K562 (cell line): Measurements from ENCODE around the gene RAP1A. TPM values are rescaled to one million over a fixed set of nuclear protein-coding genes. Genes with fewer than 3 reads are reported as not detected.
A peak's percentile ranks its signal among the peaks of the same experiment; 100 is the strongest.

Experiments
- ATAC-seq: fragments of 200-7000 bp; cut with Tn5 transposase; 3 replicates; pipeline ENCODE4 v1.9.1; 2020; ENCODE audit warnings: moderate library complexity
- BruUV-seq: library from RNA; stranded (reverse); fragments of 400-500 nt; replicated peaks from 2 replicates; lab custom pipeline; 2021; lab: Mats Ljungman, UMichigan
- CTCF ChIA-PET: fragments of 300-600 bp; formaldehyde crosslinking; extraction: SDS; loops from one replicate; lab custom pipeline; 2021; ENCODE audit warnings: low intra/inter-chr PET ratio; lab: Yijun Ruan, JAX
- POLR2A ChIA-PET: fragments of 300-600, 350-650 bp; sonication (Branson Sonifier 250); formaldehyde crosslinking; extraction: SDS; loops from one replicate; lab custom pipeline; 2021; ENCODE audit warnings: antibody characterized with exemption, inconsistent platforms; lab: Yijun Ruan, JAX
- DNase-seq, 4 experiments: peaks; one replicate each; pipeline versions ENCODE4 v3.0.0 to v3.0.0-alpha.2; 2011 to 2018; ENCODE audit warnings: low spot score in 3 of 4, mixed read lengths in 3 of 4; ENCODE audit errors: extremely low read depth in 1 of 4
- FAIRE-seq: peaks from 2 replicates; lab custom pipeline; 2011; peaks lifted over from hg19 to GRCh38; lab: Jason Lieb, UNC
- H2AFZ ChIP-seq: 2 replicates; pipeline ENCODE4 v1.6.0; 2011; ENCODE audit warnings: low read depth, low read length, control low read depth, inconsistent platforms
- H3K27ac ChIP-seq: fragments of 200-600 bp; 3 replicates; pipeline ENCODE4 v1.8.0; 2011; ENCODE audit warnings: low read depth, mild to moderate bottlenecking, control low read depth, inconsistent platforms, low read length, moderate library complexity, mixed read lengths; ENCODE audit errors: extremely low read depth
- H3K27me3 ChIP-seq, 2 experiments: fragments of 300-600 bp in 1 of 2; 2 replicates in 1 of 2; 3 replicates in 1 of 2; pipeline versions ENCODE4 v1.6.0 to v1.8.0; 2011; ENCODE audit warnings: inconsistent platforms in 2 of 2, low read length in 2 of 2, mild to moderate bottlenecking in 1 of 2, mixed read lengths in 1 of 2, moderate library complexity in 1 of 2; ENCODE audit not compliant: control insufficient read depth in 2 of 2, insufficient read depth in 2 of 2
- H3K36me3 ChIP-seq: fragments of 300-600 bp; 3 replicates; pipeline ENCODE4 v1.8.0; 2011; ENCODE audit warnings: mild to moderate bottlenecking, low read length, inconsistent platforms; ENCODE audit not compliant: control insufficient read depth, insufficient read depth
- H3K4me1 ChIP-seq, 2 experiments: fragments of 200-600 bp in 1 of 2; replicated peaks in 1 of 2; 2 replicates in 1 of 2; 3 replicates in 1 of 2; pipeline versions ENCODE4 v1.5.1 to v1.8.0; 2011; ENCODE audit warnings: inconsistent platforms in 2 of 2, low read length in 2 of 2, mild to moderate bottlenecking in 1 of 2, mixed read lengths in 1 of 2, moderate library complexity in 1 of 2; ENCODE audit not compliant: control insufficient read depth in 2 of 2, insufficient read depth in 2 of 2
- H3K4me2 ChIP-seq: 2 replicates; pipeline ENCODE4 v1.6.1; 2011; ENCODE audit warnings: low read length, control low read depth, inconsistent platforms, mixed read lengths; ENCODE audit not compliant: insufficient read depth
- H3K4me3 ChIP-seq: fragments of 200-600 bp; sonication (generic), shearing (Covaris generic); 2 replicates; pipeline ENCODE4 v1.5.1; 2016; ENCODE audit warnings: control low read depth, inconsistent platforms
- H3K79me2 ChIP-seq: fragments of 200-600 bp; 3 replicates; pipeline ENCODE4 v1.8.0; 2011; ENCODE audit warnings: low read length, inconsistent platforms; ENCODE audit not compliant: control insufficient read depth, insufficient read depth
- H3K9ac ChIP-seq, 2 experiments: 2 replicates each; pipeline versions ENCODE4 v1.6.0 to v1.6.1; 2011; ENCODE audit warnings: low read depth in 2 of 2, low read length in 2 of 2, control low read depth in 1 of 2, inconsistent platforms in 1 of 2, mild to moderate bottlenecking in 1 of 2, mixed read lengths in 1 of 2; ENCODE audit not compliant: insufficient read depth in 1 of 2
- H3K9me1 ChIP-seq: one replicate; pipeline ENCODE4 v1.6.0; 2011; ENCODE audit warnings: inconsistent platforms, mild to moderate bottlenecking, low read length, moderate library complexity; ENCODE audit not compliant: control insufficient read depth, insufficient read depth
- H3K9me3 ChIP-seq: replicated peaks from 2 replicates; pipeline ENCODE4 v1.5.1; 2011; ENCODE audit warnings: low read depth, low read length, inconsistent platforms; ENCODE audit not compliant: control insufficient read depth, insufficient read depth
- H4K20me1 ChIP-seq: replicated peaks from 2 replicates; pipeline ENCODE4 v1.6.1; 2011; ENCODE audit warnings: low read length, inconsistent platforms, mixed read lengths; ENCODE audit not compliant: control insufficient read depth, insufficient read depth
- CBFA2T2 ChIP-seq: fragments of 450-650 bp; conservative IDR thresholded peaks from 2 replicates; pipeline ENCODE4 v1.6.1; 2017; ENCODE audit warnings: mild to moderate bottlenecking
- CBFA2T3 ChIP-seq: fragments of 450-650 bp; IDR thresholded peaks from 2 replicates; pipeline ENCODE4 v1.6.1; 2017
- CREM ChIP-seq: IDR thresholded peaks from 2 replicates; pipeline ENCODE4 v1.6.1; 2014; ENCODE audit warnings: antibody characterized with exemption, low read depth
- CSDE1 ChIP-seq, 2 experiments: fragments of 450-650 bp; IDR thresholded peaks; 2 replicates each; pipeline ENCODE4 v1.6.1; 2016; ENCODE audit warnings: mild to moderate bottlenecking in 1 of 2
- ELF2 ChIP-seq: fragments of 250-450 bp; sonication (Bioruptor Pico); IDR thresholded peaks from 2 replicates; pipeline ENCODE4 v1.5.0; 2021; ENCODE audit warnings: mild to moderate bottlenecking
- EP300 ChIP-seq: IDR thresholded peaks from 2 replicates; pipeline ENCODE4 v1.6.1; 2012; ENCODE audit warnings: low read length, improper control_type of control experiment
- GATA2 ChIP-seq: sonication (generic); formaldehyde crosslinking; IDR thresholded peaks from 2 replicates; pipeline ENCODE4 v1.4.0; 2020; ENCODE audit warnings: mild to moderate bottlenecking, missing genetic modification reagents
- HDAC2 ChIP-seq: fragments of 450-650 bp; IDR thresholded peaks from 2 replicates; pipeline ENCODE4 v1.6.1; 2016; ENCODE audit warnings: mild to moderate bottlenecking
- KDM1A ChIP-seq, 2 experiments: fragments of 450-650 bp; IDR thresholded peaks; 2 replicates each; pipeline ENCODE4 v1.6.1; 2016; ENCODE audit warnings: mild to moderate bottlenecking in 2 of 2
- MAX ChIP-seq: sonication (generic); formaldehyde crosslinking; IDR thresholded peaks from 2 replicates; pipeline ENCODE4 v1.9.0; 2022; ENCODE audit warnings: mild to moderate bottlenecking, missing genetic modification reagents
- MNT ChIP-seq, 2 experiments: fragments of 450-650 bp; conservative IDR thresholded peaks; 2 replicates each; pipeline ENCODE4 v1.6.1; 2017; ENCODE audit warnings: mild to moderate bottlenecking in 2 of 2, moderate library complexity in 2 of 2
- NCOR1 ChIP-seq: fragments of 450-650 bp; IDR thresholded peaks from 2 replicates; pipeline ENCODE4 v1.6.1; 2016; ENCODE audit warnings: mild to moderate bottlenecking, moderate library complexity
- PML ChIP-seq: IDR thresholded peaks from 2 replicates; pipeline ENCODE4 v1.6.1; 2012; ENCODE audit warnings: low read length, inconsistent platforms
- RBFOX2 ChIP-seq: fragments of 200-400 bp; formaldehyde crosslinking; IDR thresholded peaks from 2 replicates; pipeline ENCODE4 v1.6.1; 2017; ENCODE audit warnings: low read depth, mild to moderate bottlenecking, low read length, moderate library complexity
- TCF3 ChIP-seq: sonication (generic); formaldehyde crosslinking; IDR thresholded peaks from 2 replicates; pipeline ENCODE4 v1.4.0; 2020; ENCODE audit warnings: mild to moderate bottlenecking, missing genetic modification reagents
- TEAD1 ChIP-seq, 2 experiments: fragments of 450-650 bp in 1 of 2; sonication (generic) in 1 of 2; formaldehyde crosslinking; IDR thresholded peaks; 2 replicates each; pipeline versions ENCODE4 v1.4.0 to v1.8.0; 2020 to 2022; ENCODE audit warnings: mild to moderate bottlenecking in 2 of 2, missing genetic modification reagents in 1 of 2
- TEAD4 ChIP-seq, 2 experiments: sonication (generic) in 1 of 2; formaldehyde crosslinking in 1 of 2; IDR thresholded peaks; 2 replicates each; pipeline versions ENCODE4 v1.6.1 to v1.8.0; 2012 to 2022; ENCODE audit warnings: borderline replicate concordance in 1 of 2, inconsistent platforms in 1 of 2, low read length in 1 of 2, mild to moderate bottlenecking in 1 of 2, missing genetic modification reagents in 1 of 2
- XRCC5 ChIP-seq: fragments of 200-400 bp; formaldehyde crosslinking; IDR thresholded peaks from 2 replicates; pipeline ENCODE4 v1.6.1; 2017; ENCODE audit warnings: low read depth, mild to moderate bottlenecking, low read length
- ZC3H11A ChIP-seq: IDR thresholded peaks from 2 replicates; pipeline ENCODE4 v1.6.1; 2012; ENCODE audit warnings: low read depth, low read length, improper control_type of control experiment
- ZNF121 ChIP-seq: sonication (generic); formaldehyde crosslinking; conservative IDR thresholded peaks from 2 replicates; pipeline ENCODE4 v1.8.0; 2022; ENCODE audit warnings: missing genetic modification reagents
- ZNF384 ChIP-seq: IDR thresholded peaks from 2 replicates; pipeline ENCODE4 v1.6.1; 2012; ENCODE audit warnings: low read depth, low read length, improper control_type of control experiment
- ZNF655 ChIP-seq: fragments of 250-450 bp; sonication (Bioruptor Pico); IDR thresholded peaks from 2 replicates; pipeline ENCODE4 v1.5.0; 2021
- ZNF764 ChIP-seq: fragments of 250-450 bp; sonication (Bioruptor Pico); IDR thresholded peaks from 2 replicates; pipeline ENCODE4 v1.4.0; 2020; ENCODE audit warnings: low read depth, mild to moderate bottlenecking, moderate library complexity
- WGBS: fragments of 100-300 bp; shearing (Covaris generic); methylation state at CpG from one replicate; pipeline ENCODE4 v1.1.6; 2016; ENCODE audit warnings: low coverage, mixed read lengths; ENCODE audit not compliant: insufficient coverage; ENCODE audit errors: missing lambda C conversion rate; 5-methylcytosine and 5-hydroxymethylcytosine counted together
- in situ Hi-C: fragments of 300-500 bp; cut with MboI; formaldehyde crosslinking; loops from 4 replicates; pipeline ENCODE4 v1.15.0; 2018; ENCODE audit warnings: inconsistent platforms, mixed read lengths
- intact Hi-C: fragments of 100-400 bp; cut with micrococcal nuclease; formaldehyde crosslinking; loops from 2 replicates; pipeline ENCODE4 v1.14.2; 2022
- polyA plus RNA-seq, 8 experiments: library from polyadenylated mRNA; depleted of rRNA in 4 of 8; stranded (reverse) in 5 of 8; unstranded in 3 of 8; fragments of >200 nt; fragmentation: Nextera tagmentation in 2 of 8; fragmentation: Illumina TruSeq in 1 of 8; extraction: Ambion mirVana in 2 of 8; extraction: Trizol in 1 of 8; gene quantifications; 2 replicates each; pipeline versions ENCODE4 v1.2.1 to v1.2.3, GENCODE V29; 2011 to 2014; ENCODE audit warnings: inconsistent platforms in 1 of 8, missing spikeins in 1 of 8
- total RNA-seq, 7 experiments: library from RNA; depleted of rRNA in 6 of 7; stranded (reverse); fragments of >200 nt in 6 of 7; fragmentation: Illumina TruSeq in 2 of 7; extraction: Trizol in 2 of 7; gene quantifications; 2 replicates each; pipeline versions ENCODE4 v1.2.1 to v1.2.3, GENCODE V29; 2011 to 2021; ENCODE audit warnings: low replicate concordance in 1 of 7

RAP1A gene
- total and polyA plus RNA-seq, 9 of the 15 experiments (the other 6 are each of a cell fraction or from before 2014, with no cell fraction given), result 13.4 to 86.2 (median 32.5) TPM

DNA sequence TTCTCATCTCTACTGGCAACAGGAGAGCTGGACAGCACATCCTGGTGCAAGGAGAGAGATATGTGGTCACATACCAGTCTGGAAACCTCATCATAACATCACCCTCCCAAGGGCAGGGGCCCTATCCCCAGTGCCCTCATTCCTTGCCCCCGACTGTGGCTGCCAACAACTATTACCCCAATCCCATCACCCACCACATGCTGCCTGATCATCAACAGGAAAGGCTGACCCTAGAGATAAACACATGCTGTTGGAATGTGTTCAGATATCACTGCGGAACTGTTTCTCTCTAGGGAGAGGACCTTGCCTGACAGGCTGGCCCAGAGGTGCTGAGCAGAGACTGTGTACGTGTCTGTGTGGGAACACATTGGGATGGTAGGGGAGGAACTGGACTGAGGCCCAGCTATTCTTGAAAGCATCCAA lies 124.1 kb downstream of the RAP1A start:
- DNase-seq, result peak in 1 of 4 experiments; percentile 46
- no peak for ATAC-seq
- TF ChIP-seq RBFOX2, result no peak
- TF ChIP-seq MAX (CRISPR knock-in tag), result peak; percentile 46; the same call in 1 of the 2 replicates
- TF ChIP-seq HDAC2, result no peak
- no peak for TF ChIP-seq XRCC5
- peak in 1 of 2 experiments; percentile 89; a peak in 2 of 4 replicates for TF ChIP-seq TEAD1 (CRISPR knock-in tag; IDR thresholded peaks at IDR 0.05)
- no peak for TF ChIP-seq CSDE1 (IDR thresholded peaks at IDR 0.05)
- no peak for TF ChIP-seq PML
- peak; percentile 21; the same call in 1 of the 2 replicates for TF ChIP-seq EP300
- 0 out of 4 replicates have a peak, but pooled peaks of 1 of the 2 experiments have one; percentile 29 for TF ChIP-seq MNT (conservative IDR thresholded peaks at IDR 0.05)
- 0 out of 4 replicates have a peak, but pooled peaks of 1 of the 2 experiments have one; percentile 19 for TF ChIP-seq KDM1A (IDR thresholded peaks at IDR 0.05)
- TF ChIP-seq NCOR1, result peak; percentile 43; the same call in 1 of the 2 replicates
- no peak for TF ChIP-seq ZNF655 (CRISPR knock-in tag)
- peak; percentile 42 for TF ChIP-seq CBFA2T2
- peak; percentile 38; the same call in 1 of the 2 replicates for TF ChIP-seq GATA2
- 0 out of 2 replicates have a peak, but pooled peaks have one; percentile 27 for TF ChIP-seq ZNF121 (CRISPR knock-in tag)
- TF ChIP-seq ZC3H11A, result no peak
- TF ChIP-seq TEAD4 (IDR thresholded peaks at IDR 0.05; ENCODE audit: low read length), result peak; percentile 68
- TF ChIP-seq TEAD4 (CRISPR knock-in tag; IDR thresholded peaks at IDR 0.05; ENCODE audit: borderline replicate concordance), result 0 out of 2 replicates have a peak, but pooled peaks have one; percentile 2
- TF ChIP-seq ZNF384, result no peak
- peak; percentile 76 for TF ChIP-seq CBFA2T3
- 0 out of 2 replicates have a peak, but pooled peaks have one; percentile 16 for TF ChIP-seq CREM
- TF ChIP-seq TCF3 (CRISPR knock-in tag), result peak; percentile 80
- no peak for TF ChIP-seq ELF2 (CRISPR knock-in tag)
- TF ChIP-seq ZNF764 (CRISPR knock-in tag), result no peak

More for the DNA sequence above, 124.1 kb downstream of the RAP1A start:
- in situ Hi-C loops (no loop called here), intact Hi-C loops (no loop called here)
- H3K9me3 ChIP-seq, result no peaks in the 10 kb centered on the region
- H2AFZ ChIP-seq, result no peak overlapping the region
- H4K20me1 ChIP-seq, result peaks cover 3% of the 10 kb centered on the region; the same call in 1 of the 2 replicates
- H3K9ac ChIP-seq, result 0 out of 4 replicates have a peak overlapping the region, but pooled peaks of 1 of the 2 experiments have one; percentile 1
- no peaks in the 10 kb centered on the region for H3K36me3 ChIP-seq
- H3K4me2 ChIP-seq, result no peak overlapping the region
- no peak overlapping the region for H3K27ac ChIP-seq
- CTCF ChIA-PET, result interaction anchor here (1.3 kb wide), 1 partner anchor 29 kb away, joined by 4 read pairs; no protein-coding TSS in a partner anchor
- H3K79me2 ChIP-seq, result no peaks in the 10 kb centered on the region
- H3K4me3 ChIP-seq, result no peak overlapping the region
- FAIRE-seq, result no peak
- peaks cover 18 to 19% of the 10 kb centered on the region in 2 experiments; a peak in 4 of 5 replicates for H3K4me1 ChIP-seq
- BruUV-seq, result no TSS peak
- POLR2A ChIA-PET, result no interaction called here
- H3K27me3 ChIP-seq, result peaks cover 14 to 58% of the 10 kb centered on the region in 2 experiments
- no peaks in the 10 kb centered on the region for H3K9me1 ChIP-seq
- WGBS, result 0% methylated on average over 3 of the region's 3 CpGs
